ENCODE measurements around the gene ZNF280D.

DNA sequence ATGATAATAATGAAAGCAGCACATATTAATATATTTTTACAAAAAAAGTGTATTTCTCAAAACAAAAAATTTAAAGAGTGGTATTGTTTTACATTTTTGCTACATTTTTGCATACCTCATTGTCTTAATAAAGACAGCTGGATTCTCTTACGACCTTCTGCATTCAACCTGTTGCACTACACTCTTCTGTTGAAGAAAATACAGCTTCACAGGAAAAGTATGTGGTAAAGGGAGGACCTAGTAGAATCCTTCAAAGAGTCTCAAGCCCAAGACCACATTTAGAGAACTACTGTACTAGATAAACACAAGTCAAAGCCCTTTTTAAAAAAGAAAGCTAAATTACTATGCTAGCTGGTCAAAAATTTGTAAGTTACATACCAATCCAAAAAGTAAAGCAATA lies 7.9 kb downstream of the ZNF280D start:
- TF ChIP-seq POLR2AphosphoS5 (IDR thresholded peaks at IDR 0.05) (no peak), EP300 (IDR thresholded peaks at IDR 0.05) (no peak)

Measured in esophagus muscularis mucosa (tissue), 3 donors.